Ishikawa (cell line): ENCODE results near the gene GRID2.

ENCODE experiments used
- CEBPB ChIP-seq: IDR thresholded peaks from 2 replicates; pipeline ENCODE4 v1.6.1; 2012
- CREB1 ChIP-seq: IDR thresholded peaks from 2 replicates; pipeline ENCODE4 v1.6.1; 2012; ENCODE audit warnings: low read depth
- EGR1 ChIP-seq: IDR thresholded peaks from 2 replicates; pipeline ENCODE4 v1.6.1; 2012
- EP300 ChIP-seq: IDR thresholded peaks from 2 replicates; pipeline ENCODE4 v1.6.1; 2012; ENCODE audit warnings: borderline replicate concordance
- FOXM1 ChIP-seq: IDR thresholded peaks from 2 replicates; pipeline ENCODE4 v1.6.1; 2012; ENCODE audit warnings: low read depth, borderline replicate concordance
- MAX ChIP-seq: IDR thresholded peaks from 2 replicates; pipeline ENCODE4 v1.6.1; 2012
- NFIC ChIP-seq: IDR thresholded peaks from 2 replicates; pipeline ENCODE4 v1.6.1; 2012
- RAD21 ChIP-seq: IDR thresholded peaks from 2 replicates; pipeline ENCODE4 v1.6.1; 2012; ENCODE audit warnings: low read depth
- REST ChIP-seq: IDR thresholded peaks from 2 replicates; pipeline ENCODE4 v1.6.1; 2012; ENCODE audit warnings: low read depth, mild to moderate bottlenecking
- TAF1 ChIP-seq: IDR thresholded peaks from 2 replicates; pipeline ENCODE4 v1.6.1; 2012; ENCODE audit warnings: low read depth, mild to moderate bottlenecking
- TCF12 ChIP-seq: IDR thresholded peaks from 2 replicates; pipeline ENCODE4 v1.6.1; 2012; ENCODE audit warnings: low read depth
- TEAD4 ChIP-seq: IDR thresholded peaks from 2 replicates; pipeline ENCODE4 v1.6.1; 2012
- USF1 ChIP-seq: IDR thresholded peaks from 2 replicates; pipeline ENCODE4 v1.6.1; 2012
- YY1 ChIP-seq: IDR thresholded peaks from 2 replicates; pipeline ENCODE4 v1.6.1; 2012; ENCODE audit warnings: low read depth
- ZBTB7A ChIP-seq: IDR thresholded peaks from 2 replicates; pipeline ENCODE4 v1.6.1; 2012; ENCODE audit warnings: low read depth

Gene GRID2

GRCh38 chr4:92791871-92792440, 488.2 kb downstream of the GRID2 start:
- TF ChIP-seq CREB1 = no peak
- no peak for TF ChIP-seq ZBTB7A
- TF ChIP-seq TAF1 = no peak
- no peak for TF ChIP-seq NFIC
- no peak for TF ChIP-seq CEBPB
- no peak for TF ChIP-seq MAX
- no peak for TF ChIP-seq FOXM1
- TF ChIP-seq TCF12 = no peak
- no peak for TF ChIP-seq EGR1
- no peak for TF ChIP-seq REST

- TF ChIP-seq RAD21 (no peak), CEBPB (peak; percentile 56; the same call in 1 of the 2 replicates), TCF12 (no peak), MAX (no peak), ZBTB7A (no peak), NFIC (no peak)
These were observed 505.6 kb downstream of the GRID2 start for GRCh38 chr4:92809381-92809780.

GRCh38 chr4:92812652-92813051, 508.9 kb downstream of the GRID2 start:
- no peak for TF ChIP-seq USF1
- no peak for TF ChIP-seq EP300
- no peak for TF ChIP-seq TCF12
- TF ChIP-seq RAD21 = no peak
- TF ChIP-seq REST = no peak
- no peak for TF ChIP-seq MAX
- no peak for TF ChIP-seq EGR1
- TF ChIP-seq YY1 = no peak
- no peak for TF ChIP-seq CEBPB
- no peak for TF ChIP-seq TEAD4
- no peak for TF ChIP-seq FOXM1
- TF ChIP-seq ZBTB7A = no peak
- no peak for TF ChIP-seq CREB1
- TF ChIP-seq NFIC = no peak
- no peak for TF ChIP-seq TAF1

- TF ChIP-seq ZBTB7A (no peak), USF1 (no peak), CREB1 (no peak), TEAD4 (no peak), TCF12 (no peak), REST (no peak), EGR1 (no peak)
These were observed 510.9 kb downstream of the GRID2 start for GRCh38 chr4:92814677-92815076.

- TF ChIP-seq TCF12 (no peak), NFIC (no peak), FOXM1 (no peak), MAX (no peak), YY1 (no peak), ZBTB7A (no peak), EP300 (no peak), TAF1 (no peak), RAD21 (no peak), REST (no peak), USF1 (no peak), CEBPB (no peak), EGR1 (no peak), TEAD4 (no peak), CREB1 (no peak)
These were observed 521.5 kb downstream of the GRID2 start for GRCh38 chr4:92825256-92825655.
